ENCODE measurements around the gene KIF2C. TPM values are rescaled to one million over a fixed set of nuclear protein-coding genes. Genes with fewer than 3 reads are reported as not detected.

The KIF2C gene
- total and polyA plus RNA-seq, 9 of the 15 experiments (the other 6 are each of a cell fraction or from before 2014, with no cell fraction given), result 84.9 to 226 (median 169) TPM

DNA sequence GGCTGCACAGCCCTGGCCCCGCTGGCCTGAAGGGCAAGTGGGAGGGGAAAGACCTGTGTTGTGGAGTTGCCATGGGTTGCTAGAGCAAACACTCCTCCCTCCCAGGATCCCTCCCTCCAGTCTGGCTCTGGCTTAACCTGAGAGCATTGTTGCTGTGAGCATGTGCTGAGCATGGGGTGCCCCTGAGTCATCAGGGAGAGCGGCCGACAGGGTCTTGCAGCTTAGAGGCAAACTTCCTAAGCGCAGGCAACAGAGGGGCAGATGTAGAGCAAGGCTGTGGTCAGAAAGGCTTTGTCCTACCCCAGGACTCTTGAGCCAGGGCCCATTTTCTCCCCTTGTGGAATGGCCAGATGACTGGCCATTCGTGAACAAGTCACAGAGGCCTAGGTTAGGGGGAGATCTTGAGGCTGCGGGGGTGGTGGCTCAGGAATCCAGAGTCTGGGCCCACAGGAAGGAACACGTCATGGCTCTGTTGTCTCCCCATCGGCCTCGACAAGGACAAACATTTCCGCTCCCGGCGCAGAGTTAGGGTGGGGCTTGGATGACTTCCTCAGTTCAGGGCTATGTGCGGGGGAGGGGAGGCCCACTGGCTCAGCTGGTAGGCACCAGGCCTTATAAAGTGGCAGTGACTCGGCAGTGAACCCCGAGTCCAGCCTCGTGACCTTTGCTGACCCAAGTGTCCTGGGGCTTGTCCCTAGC, 67.9 kb downstream of the KIF2C start (continued):
- TF ChIP-seq ZSCAN32 (CRISPR knock-in tag; IDR thresholded peaks at IDR 0.05) (peak; percentile 11; the same call in 1 of the 2 replicates), ZNF785 (CRISPR knock-in tag; IDR thresholded peaks at IDR 0.05) (no peak), ZNF507 (tag; conservative IDR thresholded peaks at IDR 0.05) (no peak), TRIM28 (IDR thresholded peaks at IDR 0.05) (peak; percentile 75), SLC30A9 (CRISPR knock-in tag; IDR thresholded peaks at IDR 0.05) (no peak; the same call in 1 of the 2 replicates), CHCHD3 (CRISPR knock-in tag; IDR thresholded peaks at IDR 0.05) (no peak), GTF2A2 (tag; IDR thresholded peaks at IDR 0.05) (peak; percentile 1; the same call in 1 of the 2 replicates), SRSF3 (IDR thresholded peaks at IDR 0.05; ENCODE audit: insufficient read depth, low read length) (0 out of 2 replicates have a peak, but pooled peaks have one; percentile 10), NUFIP1 (IDR thresholded peaks at IDR 0.05; ENCODE audit: partially characterized antibody) (peak; percentile 95), PCBP2 (IDR thresholded peaks at IDR 0.05; ENCODE audit: low read depth, low read length, poor library complexity, severe bottlenecking) (no peak), KHSRP (IDR thresholded peaks at IDR 0.05) (peak; percentile 53; the same call in 1 of the 2 replicates), ETV6 (IDR thresholded peaks at IDR 0.05; ENCODE audit: borderline replicate concordance in 1 of 2, low read depth in 2 of 2, low read length in 1 of 2) (peak; percentile 97 to 99), ETV6 (CRISPR knock-in tag; IDR thresholded peaks at IDR 0.05; ENCODE audit: borderline replicate concordance) (peak; percentile 52; the same call in 1 of the 2 replicates), DDX20 (tag; IDR thresholded peaks at IDR 0.05; ENCODE audit: low read depth) (peak; percentile 51; the same call in 1 of the 2 replicates), DIDO1 (tag; IDR thresholded peaks at IDR 0.05; ENCODE audit: low read depth) (peak; percentile 67)
- TF ChIP-seq, protein P1, sequence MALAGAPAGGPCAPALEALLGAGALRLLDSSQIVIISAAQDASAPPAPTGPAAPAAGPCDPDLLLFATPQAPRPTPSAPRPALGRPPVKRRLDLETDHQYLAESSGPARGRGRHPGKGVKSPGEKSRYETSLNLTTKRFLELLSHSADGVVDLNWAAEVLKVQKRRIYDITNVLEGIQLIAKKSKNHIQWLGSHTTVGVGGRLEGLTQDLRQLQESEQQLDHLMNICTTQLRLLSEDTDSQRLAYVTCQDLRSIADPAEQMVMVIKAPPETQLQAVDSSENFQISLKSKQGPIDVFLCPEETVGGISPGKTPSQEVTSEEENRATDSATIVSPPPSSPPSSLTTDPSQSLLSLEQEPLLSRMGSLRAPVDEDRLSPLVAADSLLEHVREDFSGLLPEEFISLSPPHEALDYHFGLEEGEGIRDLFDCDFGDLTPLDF (CRISPR knock-in tag; IDR thresholded peaks at IDR 0.05), result peak; percentile 85
- TF ChIP-seq, protein P2, sequence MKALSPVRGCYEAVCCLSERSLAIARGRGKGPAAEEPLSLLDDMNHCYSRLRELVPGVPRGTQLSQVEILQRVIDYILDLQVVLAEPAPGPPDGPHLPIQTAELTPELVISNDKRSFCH (CRISPR knock-in tag; IDR thresholded peaks at IDR 0.05), result no peak
- TF ChIP-seq, protein P2 (tag; IDR thresholded peaks at IDR 0.05), result peak; percentile 95
- TF ChIP-seq, protein P3, sequence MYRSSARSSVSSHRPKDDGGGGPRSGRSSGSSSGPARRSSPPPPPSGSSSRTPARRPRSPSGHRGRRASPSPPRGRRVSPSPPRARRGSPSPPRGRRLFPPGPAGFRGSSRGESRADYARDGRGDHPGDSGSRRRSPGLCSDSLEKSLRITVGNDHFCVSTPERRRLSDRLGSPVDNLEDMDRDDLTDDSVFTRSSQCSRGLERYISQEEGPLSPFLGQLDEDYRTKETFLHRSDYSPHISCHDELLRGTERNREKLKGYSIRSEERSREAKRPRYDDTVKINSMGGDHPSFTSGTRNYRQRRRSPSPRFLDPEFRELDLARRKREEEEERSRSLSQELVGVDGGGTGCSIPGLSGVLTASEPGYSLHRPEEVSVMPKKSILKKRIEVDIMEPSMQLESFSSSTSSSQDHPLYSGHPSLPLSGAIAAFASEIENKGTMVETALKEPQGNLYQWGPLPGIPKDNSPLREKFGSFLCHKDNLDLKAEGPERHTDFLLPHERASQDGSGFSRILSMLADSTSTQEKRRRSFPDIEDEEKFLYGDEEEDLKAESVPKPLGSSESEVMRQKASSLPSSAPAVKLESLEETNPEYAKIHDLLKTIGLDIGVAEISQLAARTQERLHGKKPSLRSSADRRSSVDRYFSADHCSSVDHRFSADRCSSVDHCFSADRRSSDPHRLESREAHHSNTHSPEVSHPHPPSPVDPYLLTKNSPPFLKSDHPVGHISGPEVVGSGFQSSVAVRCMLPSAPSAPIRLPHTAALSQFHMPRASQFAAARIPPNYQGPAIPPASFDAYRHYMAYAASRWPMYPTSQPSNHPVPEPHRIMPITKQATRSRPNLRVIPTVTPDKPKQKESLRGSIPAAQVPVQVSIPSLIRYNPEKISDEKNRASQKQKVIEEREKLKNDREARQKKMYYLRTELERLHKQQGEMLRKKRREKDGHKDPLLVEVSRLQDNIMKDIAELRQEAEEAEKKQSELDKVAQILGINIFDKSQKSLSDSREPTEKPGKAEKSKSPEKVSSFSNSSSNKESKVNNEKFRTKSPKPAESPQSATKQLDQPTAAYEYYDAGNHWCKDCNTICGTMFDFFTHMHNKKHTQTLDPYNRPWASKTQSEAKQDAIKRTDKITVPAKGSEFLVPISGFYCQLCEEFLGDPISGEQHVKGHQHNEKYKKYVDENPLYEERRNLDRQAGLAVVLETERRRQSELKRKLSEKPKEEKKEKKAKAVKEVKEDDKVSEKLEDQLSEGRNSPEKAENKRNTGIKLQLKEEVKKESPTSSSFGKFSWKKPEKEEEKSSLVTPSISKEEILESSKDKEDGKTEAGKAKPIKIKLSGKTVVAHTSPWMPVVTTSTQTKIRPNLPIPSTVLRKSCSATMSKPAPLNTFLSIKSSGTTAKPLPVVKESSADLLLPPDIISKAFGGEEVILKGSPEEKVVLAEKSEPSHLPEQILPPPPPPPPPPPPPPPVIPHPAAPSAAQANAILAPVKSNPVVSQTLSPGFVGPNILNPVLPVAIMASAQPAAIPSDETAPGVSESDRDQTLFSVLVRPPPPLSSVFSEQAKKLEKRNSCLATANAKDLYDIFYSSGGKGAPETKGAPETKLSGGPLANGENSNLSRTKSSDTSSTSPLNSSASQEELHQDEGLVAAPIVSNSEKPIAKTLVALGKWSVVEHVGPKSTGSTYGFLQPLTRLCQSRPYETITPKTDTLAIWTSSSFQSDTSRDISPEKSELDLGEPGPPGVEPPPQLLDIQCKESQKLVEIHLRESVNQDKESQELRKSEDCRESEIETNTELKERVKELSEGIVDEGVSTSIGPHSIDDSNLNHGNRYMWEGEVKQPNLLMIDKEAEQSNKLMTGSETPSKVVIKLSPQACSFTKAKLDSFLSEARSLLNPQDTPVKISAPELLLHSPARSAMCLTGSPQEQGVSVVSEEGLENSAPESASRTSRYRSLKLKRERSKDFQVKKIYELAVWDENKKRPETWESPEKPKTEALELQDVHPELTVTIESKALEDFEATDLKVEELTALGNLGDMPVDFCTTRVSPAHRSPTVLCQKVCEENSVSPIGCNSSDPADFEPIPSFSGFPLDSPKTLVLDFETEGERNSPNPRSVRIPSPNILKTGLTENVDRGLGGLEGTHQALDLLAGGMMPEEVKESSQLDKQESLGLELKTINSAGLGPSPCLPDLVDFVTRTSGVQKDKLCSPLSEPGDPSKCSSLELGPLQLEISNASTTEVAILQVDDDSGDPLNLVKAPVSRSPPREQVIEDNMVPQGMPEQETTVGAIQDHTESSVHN (IDR thresholded peaks at IDR 0.05; ENCODE audit: borderline replicate concordance in 1 of 2, low read depth in 1 of 2), result peak in 1 of 2 experiments; percentile 89; a peak in 2 of 4 replicates

All from K562 (cell line).